HepG2 (cell line): ENCODE results near the gene BDP1. TPM values are rescaled to one million over a fixed set of nuclear protein-coding genes. Genes with fewer than 3 reads are reported as not detected.

ENCODE experiments used
- CC2D1A ChIP-seq: sonication (generic); formaldehyde crosslinking; IDR thresholded peaks from 2 replicates; pipeline ENCODE4 v1.8.1; 2023; ENCODE audit warnings: mild to moderate bottlenecking, missing genetic modification reagents
- KDM5B ChIP-seq: sonication (generic); formaldehyde crosslinking; IDR thresholded peaks from 2 replicates; pipeline ENCODE4 v1.4.0; 2020; ENCODE audit warnings: missing genetic modification reagents, mild to moderate bottlenecking, borderline replicate concordance
- KLF16 ChIP-seq, 2 experiments: sonication (generic) in 1 of 2; formaldehyde crosslinking in 1 of 2; IDR thresholded peaks; 2 replicates each; pipeline versions ENCODE4 v1.6.1 to v1.8.0; 2016 to 2023; ENCODE audit warnings: missing genetic modification reagents in 2 of 2, missing compliant biosample characterization in 1 of 2
- MEIS2 ChIP-seq: sonication (generic); formaldehyde crosslinking; IDR thresholded peaks from 2 replicates; pipeline ENCODE4 v1.9.0; 2021; ENCODE audit warnings: mild to moderate bottlenecking, missing genetic modification reagents
- NFATC3 ChIP-seq: sonication (generic); formaldehyde crosslinking; IDR thresholded peaks from 2 replicates; pipeline ENCODE4 v1.5.1; 2020; ENCODE audit warnings: mild to moderate bottlenecking, missing genetic modification reagents
- NRL ChIP-seq: sonication (generic); formaldehyde crosslinking; IDR thresholded peaks from 2 replicates; pipeline ENCODE4 v1.5.0; 2020; ENCODE audit warnings: missing genetic modification reagents, mild to moderate bottlenecking, moderate library complexity, borderline replicate concordance
- PRDM10 ChIP-seq: sonication (generic); formaldehyde crosslinking; IDR thresholded peaks from 2 replicates; pipeline ENCODE4 v1.4.0; 2020; ENCODE audit warnings: low read depth, missing genetic modification reagents
- SAP130 ChIP-seq: IDR thresholded peaks from 2 replicates; pipeline ENCODE4 v1.6.1; 2016; ENCODE audit warnings: low read depth
- SRF ChIP-seq: IDR thresholded peaks from 2 replicates; pipeline ENCODE4 v1.6.1; 2011; ENCODE audit warnings: mild to moderate bottlenecking, low read depth, low read length, moderate library complexity
- TCF7L2 ChIP-seq: IDR thresholded peaks from 2 replicates; pipeline ENCODE4 v1.6.1; 2011; ENCODE audit warnings: mild to moderate bottlenecking, low read depth, low read length, moderate library complexity
- ZNF207 ChIP-seq: fragments of 450-650 bp; IDR thresholded peaks from 2 replicates; pipeline ENCODE4 v1.6.1; 2016; ENCODE audit warnings: antibody characterized with exemption, borderline replicate concordance
- polyA plus RNA-seq, 8 experiments: library from polyadenylated mRNA; depleted of rRNA in 3 of 8; stranded (reverse) in 7 of 8; unstranded in 1 of 8; fragments of >200 nt; fragmentation: Illumina TruSeq in 4 of 8; extraction: Trizol in 4 of 8; gene quantifications; 2 replicates each; pipeline versions ENCODE4 v1.2.1 to v1.2.3, GENCODE V29; 2011 to 2016; ENCODE audit warnings: low read depth in 4 of 8, missing spikeins in 1 of 8, mixed read lengths in 1 of 8; ENCODE audit not compliant: insufficient read depth in 1 of 8
- total RNA-seq, 5 experiments: library from RNA; depleted of rRNA; stranded (reverse); fragments of >200 nt; fragmentation: Illumina TruSeq; extraction: Trizol; gene quantifications; 2 replicates each; pipeline ENCODE4 v1.2.3, GENCODE V29; 2016; ENCODE audit warnings: low read depth in 1 of 5
- TF ChIP-seq, protein P1 (sequence below): sonication (generic); formaldehyde crosslinking; IDR thresholded peaks from 2 replicates; pipeline ENCODE4 v1.4.0; 2020; ENCODE audit warnings: missing genetic modification reagents
- TF ChIP-seq, protein P2 (sequence below): sonication (generic); formaldehyde crosslinking; IDR thresholded peaks from 2 replicates; pipeline ENCODE4 v1.8.1; 2023; ENCODE audit warnings: mild to moderate bottlenecking, missing genetic modification reagents, borderline replicate concordance
- TF ChIP-seq, protein P3 (sequence below): sonication (generic); formaldehyde crosslinking; IDR thresholded peaks from 2 replicates; pipeline ENCODE4 v1.5.1; 2020; ENCODE audit warnings: missing genetic modification reagents, mild to moderate bottlenecking, borderline replicate concordance
- TF ChIP-seq, protein P4 (sequence below): sonication (generic); formaldehyde crosslinking; IDR thresholded peaks from 2 replicates; pipeline ENCODE4 v1.9.0; 2021; ENCODE audit warnings: mild to moderate bottlenecking, missing genetic modification reagents

BDP1 gene
- total and polyA plus RNA-seq, 2 of the 13 experiments (the other 11 are each of a cell fraction or from before 2014, with no cell fraction given) = 10.2 to 22.4 TPM

DNA sequence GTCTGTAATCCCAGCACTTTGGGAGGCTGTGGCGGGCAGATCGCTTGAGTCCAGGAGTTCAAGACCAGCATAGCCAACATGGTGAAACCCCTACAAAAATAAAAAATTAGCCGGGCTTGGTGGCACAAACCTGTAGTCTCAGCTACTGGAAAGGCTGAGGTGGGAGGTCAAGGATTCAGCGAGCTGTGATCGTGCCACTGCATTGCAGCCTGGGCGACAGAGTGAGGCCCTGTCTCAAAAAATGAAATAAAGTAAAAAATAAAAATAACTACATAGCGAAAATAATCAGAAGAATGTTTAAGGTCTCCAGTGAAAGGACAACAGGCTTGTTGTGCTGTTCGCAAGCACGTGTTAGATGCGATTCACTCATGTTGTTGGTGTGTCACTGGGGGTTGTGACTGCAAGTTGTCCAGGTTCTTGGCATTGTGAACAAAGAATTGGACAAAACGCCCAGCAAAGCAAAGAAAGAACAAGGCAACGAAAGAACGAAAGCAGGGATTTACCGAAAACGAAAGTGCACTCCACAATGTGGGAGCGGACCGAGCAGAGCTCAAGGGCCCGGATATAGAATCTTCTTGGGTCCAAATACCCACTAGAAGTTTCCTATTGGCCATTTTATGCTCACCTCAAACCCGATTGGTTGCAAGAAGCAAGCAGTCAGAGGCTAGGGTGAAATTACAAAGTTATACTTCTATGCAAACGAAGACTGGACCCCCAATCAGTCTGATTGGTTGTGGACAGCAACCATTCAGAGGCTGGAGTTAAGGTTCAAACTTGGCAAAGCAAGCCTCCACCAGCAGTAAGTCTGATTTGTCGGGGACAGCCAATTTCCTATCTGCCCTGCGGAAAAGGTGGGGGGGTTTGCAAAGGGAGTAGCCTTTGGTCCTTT lies 130.8 kb downstream of the BDP1 start (continued):
- TF ChIP-seq, protein P1, sequence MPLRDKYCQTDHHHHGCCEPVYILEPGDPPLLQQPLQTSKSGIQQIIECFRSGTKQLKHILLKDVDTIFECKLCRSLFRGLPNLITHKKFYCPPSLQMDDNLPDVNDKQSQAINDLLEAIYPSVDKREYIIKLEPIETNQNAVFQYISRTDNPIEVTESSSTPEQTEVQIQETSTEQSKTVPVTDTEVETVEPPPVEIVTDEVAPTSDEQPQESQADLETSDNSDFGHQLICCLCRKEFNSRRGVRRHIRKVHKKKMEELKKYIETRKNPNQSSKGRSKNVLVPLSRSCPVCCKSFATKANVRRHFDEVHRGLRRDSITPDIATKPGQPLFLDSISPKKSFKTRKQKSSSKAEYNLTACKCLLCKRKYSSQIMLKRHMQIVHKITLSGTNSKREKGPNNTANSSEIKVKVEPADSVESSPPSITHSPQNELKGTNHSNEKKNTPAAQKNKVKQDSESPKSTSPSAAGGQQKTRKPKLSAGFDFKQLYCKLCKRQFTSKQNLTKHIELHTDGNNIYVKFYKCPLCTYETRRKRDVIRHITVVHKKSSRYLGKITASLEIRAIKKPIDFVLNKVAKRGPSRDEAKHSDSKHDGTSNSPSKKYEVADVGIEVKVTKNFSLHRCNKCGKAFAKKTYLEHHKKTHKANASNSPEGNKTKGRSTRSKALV = no peak
- TF ChIP-seq TCF7L2 (no peak), NFATC3 (CRISPR knock-in tag) (no peak), SRF (no peak), ZNF207 (no peak), NRL (CRISPR knock-in tag) (no peak), CC2D1A (CRISPR knock-in tag) (no peak), KLF16 (CRISPR knock-in tag; IDR thresholded peaks at IDR 0.05) (no peak), SAP130 (CRISPR knock-in tag) (0 out of 2 replicates have a peak, but pooled peaks have one; percentile 45), PRDM10 (no peak), KDM5B (CRISPR knock-in tag) (no peak), MEIS2 (no peak)
- TF ChIP-seq, protein P2, sequence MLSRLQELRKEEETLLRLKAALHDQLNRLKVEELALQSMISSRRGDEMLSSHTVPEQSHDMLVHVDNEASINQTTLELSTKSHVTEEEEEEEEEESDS (CRISPR knock-in tag) = peak; percentile 28; the same call in 1 of the 2 replicates
- TF ChIP-seq, protein P3, sequence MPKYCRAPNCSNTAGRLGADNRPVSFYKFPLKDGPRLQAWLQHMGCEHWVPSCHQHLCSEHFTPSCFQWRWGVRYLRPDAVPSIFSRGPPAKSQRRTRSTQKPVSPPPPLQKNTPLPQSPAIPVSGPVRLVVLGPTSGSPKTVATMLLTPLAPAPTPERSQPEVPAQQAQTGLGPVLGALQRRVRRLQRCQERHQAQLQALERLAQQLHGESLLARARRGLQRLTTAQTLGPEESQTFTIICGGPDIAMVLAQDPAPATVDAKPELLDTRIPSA (CRISPR knock-in tag) = no peak
- TF ChIP-seq, protein P4, sequence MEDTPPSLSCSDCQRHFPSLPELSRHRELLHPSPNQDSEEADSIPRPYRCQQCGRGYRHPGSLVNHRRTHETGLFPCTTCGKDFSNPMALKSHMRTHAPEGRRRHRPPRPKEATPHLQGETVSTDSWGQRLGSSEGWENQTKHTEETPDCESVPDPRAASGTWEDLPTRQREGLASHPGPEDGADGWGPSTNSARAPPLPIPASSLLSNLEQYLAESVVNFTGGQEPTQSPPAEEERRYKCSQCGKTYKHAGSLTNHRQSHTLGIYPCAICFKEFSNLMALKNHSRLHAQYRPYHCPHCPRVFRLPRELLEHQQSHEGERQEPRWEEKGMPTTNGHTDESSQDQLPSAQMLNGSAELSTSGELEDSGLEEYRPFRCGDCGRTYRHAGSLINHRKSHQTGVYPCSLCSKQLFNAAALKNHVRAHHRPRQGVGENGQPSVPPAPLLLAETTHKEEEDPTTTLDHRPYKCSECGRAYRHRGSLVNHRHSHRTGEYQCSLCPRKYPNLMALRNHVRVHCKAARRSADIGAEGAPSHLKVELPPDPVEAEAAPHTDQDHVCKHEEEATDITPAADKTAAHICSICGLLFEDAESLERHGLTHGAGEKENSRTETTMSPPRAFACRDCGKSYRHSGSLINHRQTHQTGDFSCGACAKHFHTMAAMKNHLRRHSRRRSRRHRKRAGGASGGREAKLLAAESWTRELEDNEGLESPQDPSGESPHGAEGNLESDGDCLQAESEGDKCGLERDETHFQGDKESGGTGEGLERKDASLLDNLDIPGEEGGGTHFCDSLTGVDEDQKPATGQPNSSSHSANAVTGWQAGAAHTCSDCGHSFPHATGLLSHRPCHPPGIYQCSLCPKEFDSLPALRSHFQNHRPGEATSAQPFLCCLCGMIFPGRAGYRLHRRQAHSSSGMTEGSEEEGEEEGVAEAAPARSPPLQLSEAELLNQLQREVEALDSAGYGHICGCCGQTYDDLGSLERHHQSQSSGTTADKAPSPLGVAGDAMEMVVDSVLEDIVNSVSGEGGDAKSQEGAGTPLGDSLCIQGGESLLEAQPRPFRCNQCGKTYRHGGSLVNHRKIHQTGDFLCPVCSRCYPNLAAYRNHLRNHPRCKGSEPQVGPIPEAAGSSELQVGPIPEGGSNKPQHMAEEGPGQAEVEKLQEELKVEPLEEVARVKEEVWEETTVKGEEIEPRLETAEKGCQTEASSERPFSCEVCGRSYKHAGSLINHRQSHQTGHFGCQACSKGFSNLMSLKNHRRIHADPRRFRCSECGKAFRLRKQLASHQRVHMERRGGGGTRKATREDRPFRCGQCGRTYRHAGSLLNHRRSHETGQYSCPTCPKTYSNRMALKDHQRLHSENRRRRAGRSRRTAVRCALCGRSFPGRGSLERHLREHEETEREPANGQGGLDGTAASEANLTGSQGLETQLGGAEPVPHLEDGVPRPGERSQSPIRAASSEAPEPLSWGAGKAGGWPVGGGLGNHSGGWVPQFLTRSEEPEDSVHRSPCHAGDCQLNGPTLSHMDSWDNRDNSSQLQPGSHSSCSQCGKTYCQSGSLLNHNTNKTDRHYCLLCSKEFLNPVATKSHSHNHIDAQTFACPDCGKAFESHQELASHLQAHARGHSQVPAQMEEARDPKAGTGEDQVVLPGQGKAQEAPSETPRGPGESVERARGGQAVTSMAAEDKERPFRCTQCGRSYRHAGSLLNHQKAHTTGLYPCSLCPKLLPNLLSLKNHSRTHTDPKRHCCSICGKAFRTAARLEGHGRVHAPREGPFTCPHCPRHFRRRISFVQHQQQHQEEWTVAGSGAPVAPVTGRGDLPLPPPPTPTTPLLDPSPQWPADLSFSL (CRISPR knock-in tag) = no peak
